Smooth muscle cell (in vitro differentiated cells): ENCODE measurements around the gene PTPRM. TPM values are rescaled to one million over a fixed set of nuclear protein-coding genes. Genes with fewer than 3 reads are reported as not detected.

Experiments
- DNase-seq: peaks from one replicate; lab custom pipeline; 2025; ENCODE audit not compliant: unreplicated experiment; lab: John Stamatoyannopoulos, UW
- H2AFZ ChIP-seq: fragments of 200-600 bp; sonication (generic); 2 replicates; pipeline ENCODE4 v1.6.0; 2016; ENCODE audit warnings: antibody characterized with exemption, low read depth, mild to moderate bottlenecking
- H3F3A ChIP-seq: fragments of 200-600 bp; sonication (generic); 2 replicates; pipeline ENCODE4 v1.6.0; 2017; ENCODE audit warnings: antibody characterized with exemption, low read depth
- H3K27ac ChIP-seq: fragments of 200-600 bp; sonication (generic); 2 replicates; pipeline ENCODE4 v1.5.1; 2016; ENCODE audit warnings: low read depth, mild to moderate bottlenecking
- H3K27me3 ChIP-seq: fragments of 200-600 bp; sonication (generic); 2 replicates; pipeline ENCODE4 v1.6.1; 2016; ENCODE audit warnings: low read depth, mild to moderate bottlenecking
- H3K36me3 ChIP-seq: fragments of 200-600 bp; sonication (generic); 2 replicates; pipeline ENCODE4 v1.5.1; 2016; ENCODE audit warnings: low read depth
- H3K4me1 ChIP-seq: fragments of 200-600 bp; sonication (generic); 2 replicates; pipeline ENCODE4 v1.5.1; 2016; ENCODE audit warnings: low read depth
- H3K4me2 ChIP-seq: fragments of 200-600 bp; sonication (generic); 2 replicates; pipeline ENCODE4 v1.6.0; 2016; ENCODE audit warnings: mild to moderate bottlenecking
- H3K4me3 ChIP-seq: fragments of 200-600 bp; sonication (generic); 2 replicates; pipeline ENCODE4 v1.5.1; 2016; ENCODE audit warnings: mild to moderate bottlenecking
- H3K79me2 ChIP-seq: fragments of 200-600 bp; sonication (generic); 2 replicates; pipeline ENCODE4 v1.6.0; 2016; ENCODE audit warnings: low read depth, mild to moderate bottlenecking
- H3K9ac ChIP-seq: fragments of 200-600 bp; sonication (generic); 2 replicates; pipeline ENCODE4 v1.6.0; 2016; ENCODE audit warnings: low read depth
- H3K9me3 ChIP-seq: fragments of 200-600 bp; sonication (generic); replicated peaks from 2 replicates; pipeline ENCODE4 v1.5.1; 2016; ENCODE audit warnings: low read depth
- H4K20me1 ChIP-seq: fragments of 200-600 bp; sonication (generic); 2 replicates; pipeline ENCODE4 v1.6.0; 2016; ENCODE audit warnings: low read depth
- WGBS: methylation state at CpG from one replicate; pipeline ENCODE4 v1.1.7; 2016; ENCODE audit warnings: low lambda C conversion rate; 5-methylcytosine and 5-hydroxymethylcytosine counted together
- polyA plus RNA-seq: library from polyadenylated mRNA; unstranded; fragments of >200 nt; fragmentation: Nextera tagmentation; extraction: Ambion mirVana; gene quantifications from 2 replicates; pipeline ENCODE4 v1.2.1, GENCODE V29; 2016
- total RNA-seq: library from RNA; depleted of rRNA; stranded (reverse); fragments of >200 nt; gene quantifications from 2 replicates; pipeline ENCODE4 v1.2.3, GENCODE V29; 2014
- TF ChIP-seq, protein P1 (sequence below): fragments of 200-600 bp; sonication (generic); IDR thresholded peaks from 2 replicates; pipeline ENCODE4 v1.5.1; 2017; ENCODE audit warnings: borderline replicate concordance, mild to moderate bottlenecking, antibody characterized with exemption; ENCODE audit not compliant: insufficient read depth, poor library complexity, severe bottlenecking

The PTPRM gene
- total and polyA plus RNA-seq, 2 experiments from 2014 or later, result 57.5 to 115 TPM

DNA sequence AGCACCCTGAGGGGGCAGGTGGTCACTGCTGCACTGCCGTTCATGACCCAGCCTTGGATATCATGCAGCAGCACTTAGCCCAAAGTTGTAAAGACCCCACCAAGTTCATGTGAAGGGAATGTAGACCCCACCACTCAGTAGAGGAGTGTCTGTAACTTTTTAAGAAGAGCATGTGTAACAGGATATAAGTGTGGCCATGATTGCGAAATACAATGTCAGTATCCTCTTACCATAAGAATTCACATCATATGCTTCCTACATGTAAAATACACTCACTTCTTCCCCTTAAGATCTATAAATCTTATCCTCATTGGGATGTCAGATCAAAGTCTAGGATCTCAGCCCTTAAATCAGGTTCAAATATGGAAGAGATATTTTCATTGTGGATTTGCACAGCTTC, 276.9 kb downstream of the PTPRM start:
- no peak for DNase-seq
- Histone ChIP-seq H3K79me2 (peaks cover 40% of the 10 kb centered on the region), H3K4me2 (no peak overlapping the region), H3K9me3 (peaks cover 12% of the 10 kb centered on the region), H3K27ac (no peak overlapping the region), H3K27me3 (no peaks in the 10 kb centered on the region), H3F3A (no peaks in the 10 kb centered on the region), H3K9ac (no peak overlapping the region), H3K36me3 (no peaks in the 10 kb centered on the region), H3K4me3 (no peak overlapping the region), H3K4me1 (no peaks in the 10 kb centered on the region), H2AFZ (no peak overlapping the region), H4K20me1 (peaks cover 15% of the 10 kb centered on the region)
- TF ChIP-seq, protein P1, sequence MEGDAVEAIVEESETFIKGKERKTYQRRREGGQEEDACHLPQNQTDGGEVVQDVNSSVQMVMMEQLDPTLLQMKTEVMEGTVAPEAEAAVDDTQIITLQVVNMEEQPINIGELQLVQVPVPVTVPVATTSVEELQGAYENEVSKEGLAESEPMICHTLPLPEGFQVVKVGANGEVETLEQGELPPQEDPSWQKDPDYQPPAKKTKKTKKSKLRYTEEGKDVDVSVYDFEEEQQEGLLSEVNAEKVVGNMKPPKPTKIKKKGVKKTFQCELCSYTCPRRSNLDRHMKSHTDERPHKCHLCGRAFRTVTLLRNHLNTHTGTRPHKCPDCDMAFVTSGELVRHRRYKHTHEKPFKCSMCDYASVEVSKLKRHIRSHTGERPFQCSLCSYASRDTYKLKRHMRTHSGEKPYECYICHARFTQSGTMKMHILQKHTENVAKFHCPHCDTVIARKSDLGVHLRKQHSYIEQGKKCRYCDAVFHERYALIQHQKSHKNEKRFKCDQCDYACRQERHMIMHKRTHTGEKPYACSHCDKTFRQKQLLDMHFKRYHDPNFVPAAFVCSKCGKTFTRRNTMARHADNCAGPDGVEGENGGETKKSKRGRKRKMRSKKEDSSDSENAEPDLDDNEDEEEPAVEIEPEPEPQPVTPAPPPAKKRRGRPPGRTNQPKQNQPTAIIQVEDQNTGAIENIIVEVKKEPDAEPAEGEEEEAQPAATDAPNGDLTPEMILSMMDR, result no peak
- WGBS, result 100% methylated on average over 2 of the region's 2 CpGs

DNA sequence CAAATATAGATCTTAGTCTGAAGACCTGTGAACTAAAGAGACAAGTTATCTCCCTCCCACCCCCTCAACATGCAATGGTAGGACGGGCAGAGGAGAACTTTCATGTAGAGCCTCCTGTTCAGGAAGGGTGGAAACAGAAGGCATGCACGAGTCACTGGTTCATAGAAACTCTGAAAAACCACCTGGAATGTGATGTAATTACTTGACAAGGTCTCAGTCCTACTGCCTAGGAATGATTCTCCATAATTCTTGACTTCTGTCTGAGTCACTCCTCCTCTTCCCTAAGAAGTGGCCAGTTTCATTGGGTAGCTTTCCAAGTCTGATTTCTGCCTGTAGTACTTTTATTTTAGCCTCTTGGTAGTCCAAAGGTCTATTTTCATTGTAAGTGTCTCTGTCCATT, 277.3 kb downstream of the PTPRM start:
- Histone ChIP-seq H3K4me2 (no peak overlapping the region), H3K9me3 (peaks cover 12% of the 10 kb centered on the region), H3F3A (no peaks in the 10 kb centered on the region), H4K20me1 (peaks cover 16% of the 10 kb centered on the region), H3K27me3 (no peaks in the 10 kb centered on the region), H3K9ac (no peak overlapping the region), H3K4me1 (no peaks in the 10 kb centered on the region), H3K27ac (no peak overlapping the region), H3K4me3 (no peak overlapping the region), H3K36me3 (no peaks in the 10 kb centered on the region), H3K79me2 (peaks cover 40% of the 10 kb centered on the region), H2AFZ (no peak overlapping the region)
- TF ChIP-seq, protein P1, result no peak
- 82% methylated on average over 2 of the region's 2 CpGs for whole genome bisulfite sequencing
- no peak for DNase-seq

DNA sequence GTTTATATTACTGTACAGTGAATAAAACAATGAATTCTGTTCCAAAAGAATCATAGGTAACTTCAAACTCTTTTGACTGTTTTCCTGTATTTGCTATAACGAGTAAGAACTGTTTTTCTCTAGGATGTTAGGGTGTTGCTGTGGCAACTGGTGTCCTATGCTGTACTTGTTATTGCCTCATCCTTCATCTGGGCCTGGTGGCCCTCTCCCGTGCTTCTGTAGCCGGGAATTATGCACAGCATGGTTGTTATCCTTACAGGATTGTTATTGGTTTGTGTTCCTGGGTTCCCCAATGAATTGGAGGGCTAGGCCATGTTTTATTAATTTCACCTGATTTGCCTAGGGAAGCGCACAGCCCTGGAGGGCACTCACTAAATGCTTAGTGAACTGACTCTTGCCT, 279.2 kb downstream of the PTPRM start:
- Histone ChIP-seq H3K27ac (no peak overlapping the region), H3K9me3 (peaks cover 12% of the 10 kb centered on the region), H3K9ac (no peak overlapping the region), H3K4me1 (no peaks in the 10 kb centered on the region), H3K36me3 (no peaks in the 10 kb centered on the region), H3K4me2 (no peak overlapping the region), H3K4me3 (no peak overlapping the region), H4K20me1 (peaks cover 19% of the 10 kb centered on the region), H3K79me2 (peaks cover 40% of the 10 kb centered on the region), H3K27me3 (no peaks in the 10 kb centered on the region), H2AFZ (no peak overlapping the region), H3F3A (no peaks in the 10 kb centered on the region)
- TF ChIP-seq, protein P1, result no peak
- WGBS, result 86% methylated on average over 4 of the region's 4 CpGs
- DNase-seq, result no peak

DNA sequence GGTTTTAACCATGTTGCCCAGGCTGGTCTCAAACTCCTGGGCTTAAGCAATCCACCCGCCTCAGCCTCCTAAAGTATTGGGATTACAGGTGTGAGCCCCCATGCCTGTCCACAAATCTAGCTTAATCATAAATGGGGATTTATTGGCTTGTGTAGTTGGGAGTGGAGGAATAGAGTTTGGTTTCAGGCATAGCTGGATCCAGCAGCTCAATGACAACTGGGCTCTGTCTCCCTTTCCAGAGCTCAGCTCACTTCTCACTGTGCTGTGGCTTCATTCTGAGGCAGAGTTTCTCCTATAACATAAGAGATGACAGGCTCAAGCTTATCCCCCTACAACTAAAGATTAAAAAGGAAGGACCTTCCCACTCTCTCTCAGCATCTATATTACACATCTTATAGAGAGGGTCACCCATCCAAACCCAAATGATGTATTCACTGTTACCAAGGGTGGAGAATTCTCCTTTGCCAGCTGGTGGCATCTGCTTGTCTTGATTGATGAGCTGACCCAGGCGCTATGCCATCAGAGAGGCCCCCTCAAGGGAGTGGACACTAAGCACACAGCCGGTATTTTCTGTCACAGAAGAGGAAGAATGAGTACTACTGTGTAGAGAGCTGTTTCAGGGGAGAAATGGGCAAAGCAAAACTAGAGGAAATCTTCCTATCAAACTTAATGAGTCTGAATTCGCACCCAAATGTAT, 280.4 kb downstream of the PTPRM start:
- no peaks in the 10 kb centered on the region for H3F3A ChIP-seq
- H3K36me3 ChIP-seq, result no peaks in the 10 kb centered on the region
- H3K9me3 ChIP-seq, result peaks cover 12% of the 10 kb centered on the region
- H3K9ac ChIP-seq, result no peak overlapping the region
- no peak overlapping the region for H3K4me3 ChIP-seq
- no peak overlapping the region for H2AFZ ChIP-seq
- WGBS, result 93% methylated on average over 4 of the region's 4 CpGs
- H3K27ac ChIP-seq, result no peak overlapping the region
- no peaks in the 10 kb centered on the region for H3K4me1 ChIP-seq
- no peaks in the 10 kb centered on the region for H3K27me3 ChIP-seq
- peaks cover 16% of the 10 kb centered on the region for H4K20me1 ChIP-seq
- TF ChIP-seq, protein P1, result no peak
- no peak overlapping the region for H3K4me2 ChIP-seq
- no peak for DNase-seq
- H3K79me2 ChIP-seq, result peaks cover 29% of the 10 kb centered on the region
